ENCODE data around the gene CYP2A7. TPM values are rescaled to one million over a fixed set of nuclear protein-coding genes. Genes with fewer than 3 reads are reported as not detected.
"Not testable (repeated sequence)": the region's sequence is repeated elsewhere in the genome, so short reads cannot be mapped to it uniquely, and the experiment has no call there.

Gene CYP2A7, protein sequence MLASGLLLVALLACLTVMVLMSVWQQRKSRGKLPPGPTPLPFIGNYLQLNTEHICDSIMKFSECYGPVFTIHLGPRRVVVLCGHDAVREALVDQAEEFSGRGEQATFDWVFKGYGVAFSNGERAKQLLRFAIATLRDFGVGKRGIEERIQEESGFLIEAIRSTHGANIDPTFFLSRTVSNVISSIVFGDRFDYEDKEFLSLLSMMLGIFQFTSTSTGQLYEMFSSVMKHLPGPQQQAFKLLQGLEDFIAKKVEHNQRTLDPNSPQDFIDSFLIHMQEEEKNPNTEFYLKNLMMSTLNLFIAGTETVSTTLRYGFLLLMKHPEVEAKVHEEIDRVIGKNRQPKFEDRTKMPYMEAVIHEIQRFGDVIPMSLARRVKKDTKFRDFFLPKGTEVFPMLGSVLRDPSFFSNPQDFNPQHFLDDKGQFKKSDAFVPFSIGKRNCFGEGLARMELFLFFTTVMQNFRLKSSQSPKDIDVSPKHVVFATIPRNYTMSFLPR
- not detected for total RNA-seq

DNA sequence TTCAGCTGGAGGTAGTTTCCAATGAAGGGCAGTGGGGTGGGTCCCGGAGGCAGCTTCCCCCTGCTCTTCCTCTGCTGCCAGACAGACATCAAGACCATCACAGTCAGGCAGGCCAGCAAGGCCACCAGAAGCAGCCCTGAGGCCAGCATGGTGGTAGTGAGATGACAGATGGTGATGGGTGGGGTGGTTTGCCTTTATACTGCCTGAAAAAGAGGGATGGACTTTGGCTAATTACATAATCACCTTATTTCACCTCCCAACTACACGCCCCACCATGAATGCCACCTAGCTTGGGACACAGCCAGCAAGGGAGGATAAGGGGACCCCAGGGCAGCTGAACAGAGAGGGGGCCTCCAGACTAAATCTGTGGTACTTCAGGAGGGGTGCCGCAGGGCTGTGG, at the start of gene CYP2A7:
CYP2A7 (minus strand) TSS at position 170 of the 400 bp plus-strand sequence; CDS start at position 149, 21 bp downstream.
- WGBS = 84% methylated on average over 3 of the region's 3 CpGs
- not testable (repeated sequence) for H3K4me3 ChIP-seq

DNA sequence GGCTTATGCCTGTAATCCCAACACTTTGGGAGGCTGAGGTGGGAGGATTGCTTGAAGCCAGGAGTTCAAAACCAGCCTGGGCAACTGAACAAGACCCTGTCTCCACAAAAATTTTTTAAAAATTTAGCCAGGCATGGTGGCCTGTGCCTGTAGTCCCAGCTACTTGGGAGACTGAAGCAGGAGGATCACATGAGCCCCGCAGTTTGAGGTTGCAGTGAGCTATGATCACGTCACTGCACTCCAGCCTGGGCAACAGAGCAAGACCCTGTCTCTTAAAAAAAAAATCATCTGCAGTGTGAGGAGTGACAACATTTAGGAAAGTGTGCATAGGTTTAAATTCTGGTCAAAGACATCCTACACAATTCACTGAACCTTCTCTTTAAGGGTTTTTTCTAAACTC, 48.8 kb upstream of the CYP2A7 start:
- H3K9me3 ChIP-seq; H3K27ac ChIP-seq (replicated peaks in 1 of 4); intact Hi-C loops (cut with DNase I); DNase-seq (ENCODE audit: extremely low spot score); H3K36me3 ChIP-seq; H3K4me3 ChIP-seq; H3K4me1 ChIP-seq: not testable (repeated sequence)
- WGBS = 93% methylated on average over 2 of the region's 2 CpGs
- peaks cover 0 to 26% (median 0%) of the 10 kb centered on the region in 4 donors for H3K27me3 ChIP-seq

More for the DNA sequence above, at the start of gene CYP2A7:
- H3K27ac ChIP-seq (replicated peaks in 1 of 4); H3K9me3 ChIP-seq; DNase-seq (ENCODE audit: extremely low spot score); H3K36me3 ChIP-seq; intact Hi-C loops (cut with DNase I); H3K4me1 ChIP-seq: not testable (repeated sequence)
- peaks cover 0 to 27% (median 0%) of the 10 kb centered on the region in 4 donors for H3K27me3 ChIP-seq

DNA sequence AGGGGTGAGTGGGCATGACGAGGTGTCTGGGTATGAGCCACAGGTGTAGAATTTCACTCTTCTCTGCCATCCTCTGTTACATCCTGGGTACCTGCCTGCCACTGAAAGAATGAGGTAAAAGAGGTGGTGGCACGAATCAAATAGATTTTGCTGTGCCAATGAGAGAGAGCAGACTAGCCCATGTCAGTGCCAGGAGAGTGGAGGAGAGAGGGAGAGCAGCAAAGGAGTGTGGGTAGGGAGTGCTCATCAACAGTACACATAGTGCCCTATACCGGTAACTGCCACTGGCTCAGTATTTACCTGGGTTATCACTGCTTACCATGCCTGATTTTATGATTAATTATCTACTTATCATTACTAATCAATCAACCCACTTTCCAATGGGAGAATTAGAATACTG, 47.9 kb upstream of the CYP2A7 start:
- H3K36me3 ChIP-seq; H3K9me3 ChIP-seq; H3K27ac ChIP-seq (replicated peaks in 1 of 4); DNase-seq (ENCODE audit: extremely low spot score); H3K4me1 ChIP-seq; intact Hi-C loops (cut with DNase I); H3K4me3 ChIP-seq: not testable (repeated sequence)
- peaks cover 0 to 23% (median 0%) of the 10 kb centered on the region in 4 donors for H3K27me3 ChIP-seq
- WGBS = 53% methylated on average over 3 of the region's 3 CpGs

DNA sequence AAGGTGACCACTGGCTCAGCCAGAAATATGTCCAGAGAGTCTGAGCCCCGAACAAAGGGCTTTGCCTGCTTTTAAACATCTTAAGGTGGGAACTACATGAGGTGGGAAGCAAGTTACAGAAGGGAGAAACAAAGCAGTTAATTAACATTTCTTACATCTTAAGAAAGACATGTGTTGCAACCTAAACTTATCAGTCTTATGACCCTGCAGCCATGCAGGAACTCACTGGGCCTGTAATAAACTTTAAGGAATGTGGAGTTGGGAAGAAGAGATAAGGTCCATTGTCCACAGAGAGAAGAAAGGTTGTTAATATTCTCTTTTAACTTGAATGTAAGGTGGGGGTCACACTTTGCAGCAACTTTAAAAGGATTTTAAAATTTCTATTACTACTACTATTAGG, 46.8 kb upstream of the CYP2A7 start:
- Histone ChIP-seq H3K36me3 (no peaks in the 10 kb centered on the region), H3K27ac (replicated peaks in 1 of 4) (no peak overlapping the region), H3K27me3 (peaks cover 0 to 23% (median 0%) of the 10 kb centered on the region in 4 donors), H3K9me3 (no peaks in the 10 kb centered on the region), H3K4me3 (no peak overlapping the region), H3K4me1 (no peaks in the 10 kb centered on the region)
- no peak for TF ChIP-seq POLR2A (IDR thresholded peaks at IDR 0.05; ENCODE audit: low read depth)
- 89% methylated on average over 1 of the region's 1 CpG for WGBS
- DNase-seq (ENCODE audit: extremely low spot score) = no peak
- intact Hi-C loops (cut with DNase I) = no loop called here

DNA sequence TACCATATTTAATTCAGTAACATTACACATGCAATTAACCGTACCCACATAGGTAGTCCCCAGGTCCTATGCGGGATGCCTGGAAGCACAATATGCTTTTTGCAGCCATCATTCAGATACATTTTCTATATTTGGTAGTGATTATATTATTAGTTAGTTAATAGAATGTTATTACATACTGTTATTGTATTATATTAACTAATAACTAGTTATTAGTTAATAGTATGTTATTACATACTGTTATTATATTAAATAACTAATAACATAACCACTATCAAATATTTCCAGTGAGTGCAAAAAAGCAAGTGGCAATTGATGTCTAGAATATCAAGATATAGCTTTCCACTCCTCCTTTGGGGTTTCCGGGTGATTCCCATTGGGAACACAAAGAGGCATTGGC, 45.5 kb upstream of the CYP2A7 start:
- no peak for DNase-seq (ENCODE audit: extremely low spot score)
- Histone ChIP-seq H3K4me3 (no peak overlapping the region), H3K9me3 (no peaks in the 10 kb centered on the region), H3K27me3 (peaks cover 0 to 17% (median 0%) of the 10 kb centered on the region in 4 donors), H3K36me3 (no peaks in the 10 kb centered on the region), H3K4me1 (no peaks in the 10 kb centered on the region), H3K27ac (replicated peaks in 1 of 4) (no peak overlapping the region)
- intact Hi-C loops (cut with DNase I) = no loop called here
- TF ChIP-seq POLR2A (IDR thresholded peaks at IDR 0.05; ENCODE audit: low read depth) = no peak
- TF ChIP-seq POLR2AphosphoS5 (IDR thresholded peaks at IDR 0.05) = no peak
- TF ChIP-seq, protein P1, sequence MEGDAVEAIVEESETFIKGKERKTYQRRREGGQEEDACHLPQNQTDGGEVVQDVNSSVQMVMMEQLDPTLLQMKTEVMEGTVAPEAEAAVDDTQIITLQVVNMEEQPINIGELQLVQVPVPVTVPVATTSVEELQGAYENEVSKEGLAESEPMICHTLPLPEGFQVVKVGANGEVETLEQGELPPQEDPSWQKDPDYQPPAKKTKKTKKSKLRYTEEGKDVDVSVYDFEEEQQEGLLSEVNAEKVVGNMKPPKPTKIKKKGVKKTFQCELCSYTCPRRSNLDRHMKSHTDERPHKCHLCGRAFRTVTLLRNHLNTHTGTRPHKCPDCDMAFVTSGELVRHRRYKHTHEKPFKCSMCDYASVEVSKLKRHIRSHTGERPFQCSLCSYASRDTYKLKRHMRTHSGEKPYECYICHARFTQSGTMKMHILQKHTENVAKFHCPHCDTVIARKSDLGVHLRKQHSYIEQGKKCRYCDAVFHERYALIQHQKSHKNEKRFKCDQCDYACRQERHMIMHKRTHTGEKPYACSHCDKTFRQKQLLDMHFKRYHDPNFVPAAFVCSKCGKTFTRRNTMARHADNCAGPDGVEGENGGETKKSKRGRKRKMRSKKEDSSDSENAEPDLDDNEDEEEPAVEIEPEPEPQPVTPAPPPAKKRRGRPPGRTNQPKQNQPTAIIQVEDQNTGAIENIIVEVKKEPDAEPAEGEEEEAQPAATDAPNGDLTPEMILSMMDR (IDR thresholded peaks at IDR 0.05) = no peak
- no peak for TF ChIP-seq EP300 (IDR thresholded peaks at IDR 0.05)
- 91% methylated on average over 3 of the region's 3 CpGs for WGBS

DNA sequence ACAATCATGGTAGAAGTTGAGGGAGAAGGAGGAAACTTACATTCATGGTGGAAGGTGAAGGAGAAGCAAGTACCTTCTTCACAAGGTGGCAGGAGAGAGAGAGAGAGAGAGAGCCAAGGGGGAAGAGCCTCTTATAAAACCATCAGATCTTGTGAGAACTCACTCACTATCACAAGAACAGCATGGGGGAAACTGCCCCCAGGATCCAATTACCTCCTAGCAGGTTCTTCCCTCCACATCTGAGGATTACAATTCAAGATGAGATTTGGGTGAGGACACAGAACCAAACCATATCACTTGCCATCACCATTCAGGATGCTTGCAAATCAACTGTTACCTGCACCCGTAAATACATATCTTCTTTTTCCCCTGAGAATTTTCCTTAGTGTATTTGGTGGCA, 44.2 kb upstream of the CYP2A7 start:
- H3K4me3 ChIP-seq; H3K36me3 ChIP-seq; H3K9me3 ChIP-seq; intact Hi-C loops (cut with DNase I); H3K4me1 ChIP-seq; DNase-seq (ENCODE audit: extremely low spot score); H3K27ac ChIP-seq (replicated peaks in 1 of 4): not testable (repeated sequence)
- WGBS = 85% methylated on average over 1 of the region's 1 CpG
- H3K27me3 ChIP-seq = peaks cover 0 to 11% (median 0%) of the 10 kb centered on the region in 4 donors

DNA sequence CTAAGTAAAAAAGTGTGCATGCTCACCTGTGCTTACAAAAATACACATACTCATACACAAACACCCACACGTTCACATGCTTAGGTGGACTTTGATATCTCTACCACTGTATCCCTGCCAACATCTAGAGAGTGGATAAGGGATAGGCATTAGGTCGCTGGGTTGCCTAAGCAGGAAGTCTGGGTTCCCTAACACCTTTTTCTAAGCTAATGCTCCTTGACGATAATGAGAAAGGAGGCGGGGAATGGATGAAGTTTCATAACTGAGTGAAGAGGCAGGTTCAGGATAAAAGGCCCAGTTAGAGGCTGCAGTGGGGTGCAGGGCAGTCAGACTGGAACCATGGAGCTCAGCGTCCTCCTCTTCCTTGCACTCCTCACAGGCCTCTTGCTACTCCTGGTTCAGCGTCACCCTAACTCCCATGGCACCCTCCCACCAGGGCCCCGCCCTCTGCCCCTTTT, 41.9 kb upstream of the CYP2A7 start:
- no peak overlapping the region for H3K27ac ChIP-seq (replicated peaks in 1 of 4)
- H3K4me1 ChIP-seq = no peaks in the 10 kb centered on the region
- no peak for DNase-seq (ENCODE audit: extremely low spot score)
- H3K36me3 ChIP-seq = no peaks in the 10 kb centered on the region
- intact Hi-C loops (cut with DNase I) = no loop called here
- TF ChIP-seq POLR2AphosphoS5 (IDR thresholded peaks at IDR 0.05) = no peak
- peaks cover 0 to 15% (median 9%) of the 10 kb centered on the region in 4 donors for H3K9me3 ChIP-seq
- no peak overlapping the region for H3K4me3 ChIP-seq
- whole genome bisulfite sequencing = 78% methylated on average over 7 of the region's 7 CpGs
- H3K27me3 ChIP-seq = peaks cover 0 to 10% (median 0%) of the 10 kb centered on the region in 4 donors

DNA sequence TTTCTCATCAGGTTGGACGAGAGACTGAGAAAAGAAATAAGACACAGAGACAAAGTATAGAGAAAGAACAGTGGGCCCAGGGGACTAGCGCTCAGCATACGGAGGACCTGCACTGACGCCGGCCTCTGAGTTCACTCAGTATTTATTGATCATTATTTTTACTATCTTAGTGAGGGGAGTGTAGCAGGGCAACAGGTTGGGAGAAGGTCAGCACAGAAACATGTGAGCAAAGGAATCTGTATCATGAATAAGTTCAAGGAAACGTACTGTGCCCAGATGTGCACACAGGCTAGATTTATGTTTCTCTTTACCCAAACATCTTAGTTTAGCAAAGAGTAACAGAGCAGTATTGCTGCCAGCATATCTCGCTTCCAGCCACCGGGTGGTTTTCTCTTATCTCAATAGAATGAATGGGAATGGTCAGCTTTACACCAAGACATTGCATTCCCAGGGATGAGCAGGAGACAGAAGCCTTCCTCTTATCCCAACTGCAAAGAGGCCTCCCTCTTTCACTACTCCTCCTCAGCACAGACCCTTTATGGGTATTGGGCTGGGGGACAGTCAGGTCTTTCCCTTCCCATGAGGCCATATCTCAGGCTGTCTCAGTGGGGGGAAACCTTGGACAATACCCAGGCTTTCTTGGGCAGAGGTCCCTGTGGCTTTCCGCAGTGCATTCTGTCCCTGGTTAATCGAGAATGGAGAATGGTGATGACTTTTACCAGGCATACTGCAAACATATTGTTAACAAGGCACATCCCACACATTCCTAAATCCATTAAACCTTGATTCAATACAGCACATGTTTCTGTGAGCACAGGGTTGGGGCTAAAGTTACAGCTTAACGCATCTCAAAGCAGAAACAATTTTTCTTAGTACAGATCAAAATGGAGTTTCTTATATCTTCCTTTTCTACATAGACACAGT, 40.5 kb upstream of the CYP2A7 start:
- not testable (repeated sequence) for H3K27ac ChIP-seq (replicated peaks in 1 of 4); DNase-seq (ENCODE audit: extremely low spot score)

More for the DNA sequence above, 40.5 kb upstream of the CYP2A7 start:
- Histone ChIP-seq H3K9me3 (peaks cover 0 to 21% (median 15%) of the 10 kb centered on the region in 4 donors), H3K27me3 (peaks cover 0 to 10% (median 0%) of the 10 kb centered on the region in 4 donors)
- H3K4me1 ChIP-seq; intact Hi-C loops (cut with DNase I); H3K36me3 ChIP-seq; H3K4me3 ChIP-seq: not testable (repeated sequence)
- WGBS = 50% methylated on average over 11 of the region's 11 CpGs

All from esophagus muscularis mucosa (tissue), 4 donors.